ENCODE data around the gene CACNA2D3. TPM values are rescaled to one million over a fixed set of nuclear protein-coding genes. Genes with fewer than 3 reads are reported as not detected.
"Not testable (repeated sequence)": the region's sequence is repeated elsewhere in the genome, so short reads cannot be mapped to it uniquely, and the experiment has no call there.

Gene CACNA2D3
- total RNA-seq, 8 experiments from 2014 or later = 0.49 to 20.7 (median 9.7) TPM; not detected in 1

GRCh38 chr3:54628888-54629441 is 506.6 kb downstream of the CACNA2D3 start:
- in situ Hi-C loops (cut with MboI; ENCODE audit: low pct_unique_long_range_greater_than_20kb in 2 of 9, low sequenced_read_pairs in 9 of 9, unreplicated experiment in 9 of 9) = no loop called here
- WGBS, 10 experiments = 40 to 94% (median 81%) methylated on average over 1 to 3 of the region's 3 CpGs; no CpG with 5 or more reads in 4 of the 10 experiments
- Histone ChIP-seq H3K4me1 (replicated peaks in 1 of 2) (peaks cover 8 to 14% of the 10 kb centered on the region in 2 donors), H3K4me3 (no peak overlapping the region), H3K27ac (no peak overlapping the region)
- no peak for ATAC-seq (replicated peaks in 6 of 8)

- in situ Hi-C loops (cut with MboI; ENCODE audit: low pct_unique_long_range_greater_than_20kb in 2 of 9, low sequenced_read_pairs in 9 of 9, unreplicated experiment in 9 of 9) = no loop called here
- no peak for ATAC-seq (replicated peaks in 6 of 8)
- 0 to 100% (median 67%) methylated on average over 1 to 6 of the region's 6 CpGs; no CpG with 5 or more reads in 1 of the 10 experiments for WGBS, 10 experiments
- Histone ChIP-seq H3K4me1 (replicated peaks in 1 of 2) (peaks cover 8 to 14% of the 10 kb centered on the region in 2 donors), H3K27ac (no peak overlapping the region), H3K4me3 (no peak overlapping the region)
These were observed 507.8 kb downstream of the CACNA2D3 start for GRCh38 chr3:54630101-54630623.

GRCh38 chr3:54631001-54631400 is 508.6 kb downstream of the CACNA2D3 start:
- ATAC-seq (replicated peaks in 6 of 8); in situ Hi-C loops (cut with MboI; ENCODE audit: low pct_unique_long_range_greater_than_20kb in 2 of 9, low sequenced_read_pairs in 9 of 9, unreplicated experiment in 9 of 9); H3K4me3 ChIP-seq; H3K27ac ChIP-seq: not testable (repeated sequence)
- H3K4me1 ChIP-seq (replicated peaks in 1 of 2) = peaks cover 8 to 17% of the 10 kb centered on the region in 2 donors
- 67 to 100% (median 95%) methylated on average over 1 to 4 of the region's 6 CpGs; no CpG with 5 or more reads in 3 of the 10 experiments for WGBS, 10 experiments

GRCh38 chr3:54631516-54632325 is 509.4 kb downstream of the CACNA2D3 start:
- Histone ChIP-seq H3K27ac (no peak overlapping the region), H3K4me3 (no peak overlapping the region), H3K4me1 (replicated peaks in 1 of 2) (peaks cover 8 to 23% of the 10 kb centered on the region in 2 donors)
- ATAC-seq (replicated peaks in 6 of 8) = peak in 7 of 8 experiments; percentile 35 to 86 (median 65)
- in situ Hi-C loops (cut with MboI; ENCODE audit: low pct_unique_long_range_greater_than_20kb in 2 of 9, low sequenced_read_pairs in 9 of 9, unreplicated experiment in 9 of 9) = no loop called here
- WGBS, 10 experiments = 11 to 86% (median 45%) methylated on average over 1 to 6 of the region's 6 CpGs

GRCh38 chr3:54632326-54632665 is 509.9 kb downstream of the CACNA2D3 start:
- ATAC-seq (replicated peaks in 6 of 8) = no peak
- in situ Hi-C loops (cut with MboI; ENCODE audit: low pct_unique_long_range_greater_than_20kb in 2 of 9, low sequenced_read_pairs in 9 of 9, unreplicated experiment in 9 of 9) = no loop called here
- Histone ChIP-seq H3K4me1 (replicated peaks in 1 of 2) (peaks cover 8 to 23% of the 10 kb centered on the region in 2 donors), H3K27ac (no peak overlapping the region), H3K4me3 (no peak overlapping the region)
- 20 to 100% (median 71%) methylated on average over 1 of the region's 1 CpG; no CpG with 5 or more reads in 2 of the 10 experiments for WGBS, 10 experiments

- Histone ChIP-seq H3K4me1 (replicated peaks in 1 of 2) (peaks cover 8 to 23% of the 10 kb centered on the region in 2 donors), H3K4me3 (no peak overlapping the region), H3K27ac (no peak overlapping the region)
- ATAC-seq (replicated peaks in 6 of 8) = no peak
- 20 to 100% (median 95%) methylated on average over 1 to 6 of the region's 6 CpGs; no CpG with 5 or more reads in 3 of the 10 experiments for WGBS, 10 experiments
- in situ Hi-C loops (cut with MboI; ENCODE audit: low pct_unique_long_range_greater_than_20kb in 2 of 9, low sequenced_read_pairs in 9 of 9, unreplicated experiment in 9 of 9) = no loop called here
These were observed 510.5 kb downstream of the CACNA2D3 start for GRCh38 chr3:54632834-54633233.

- no peak overlapping the region for H3K27ac ChIP-seq
- WGBS, 10 experiments = 25 to 100% (median 80%) methylated on average over 1 to 10 of the region's 10 CpGs; no CpG with 5 or more reads in 1 of the 10 experiments
- no peak overlapping the region for H3K4me3 ChIP-seq
- in situ Hi-C loops (cut with MboI; ENCODE audit: low pct_unique_long_range_greater_than_20kb in 2 of 9, low sequenced_read_pairs in 9 of 9, unreplicated experiment in 9 of 9) = no loop called here
- no peak for ATAC-seq (replicated peaks in 6 of 8)
- H3K4me1 ChIP-seq (replicated peaks in 1 of 2) = peaks cover 8 to 23% of the 10 kb centered on the region in 2 donors
These were observed 511.2 kb downstream of the CACNA2D3 start for GRCh38 chr3:54633444-54634121.

GRCh38 chr3:54634122-54634469 is 511.7 kb downstream of the CACNA2D3 start:
- 29 to 100% (median 80%) methylated on average over 1 to 3 of the region's 3 CpGs; no CpG with 5 or more reads in 1 of the 10 experiments for WGBS, 10 experiments
- in situ Hi-C loops (cut with MboI; ENCODE audit: low pct_unique_long_range_greater_than_20kb in 2 of 9, low sequenced_read_pairs in 9 of 9, unreplicated experiment in 9 of 9) = no loop called here

GRCh38 chr3:54639790-54640372 is 517.5 kb downstream of the CACNA2D3 start:
- 40 to 80% (median 52%) methylated on average over 1 to 2 of the region's 12 CpGs; no CpG with 5 or more reads in 6 of the 10 experiments for WGBS, 10 experiments
- H3K27ac ChIP-seq; in situ Hi-C loops (cut with MboI; ENCODE audit: low pct_unique_long_range_greater_than_20kb in 2 of 9, low sequenced_read_pairs in 9 of 9, unreplicated experiment in 9 of 9); H3K4me3 ChIP-seq: not testable (repeated sequence)
- ATAC-seq (replicated peaks in 6 of 8) = peak in 1 of 8 experiments; percentile 17
- H3K4me1 ChIP-seq (replicated peaks in 1 of 2) = peaks cover 10 to 27% of the 10 kb centered on the region in 2 donors

More at GRCh38 chr3:54634122-54634469, 511.7 kb downstream of the CACNA2D3 start:
- peaks cover 8 to 23% of the 10 kb centered on the region in 2 donors for H3K4me1 ChIP-seq (replicated peaks in 1 of 2)
- no peak overlapping the region for H3K27ac ChIP-seq
- H3K4me3 ChIP-seq = no peak overlapping the region
- no peak for ATAC-seq (replicated peaks in 6 of 8)

GRCh38 chr3:54641226-54642014 is 519.1 kb downstream of the CACNA2D3 start:
- ATAC-seq (replicated peaks in 6 of 8) = peak in 3 of 8 experiments; percentile 36 to 45 (median 39)
- H3K4me3 ChIP-seq = no peak overlapping the region
- in situ Hi-C loops (cut with MboI; ENCODE audit: low pct_unique_long_range_greater_than_20kb in 2 of 9, low sequenced_read_pairs in 9 of 9, unreplicated experiment in 9 of 9) = no loop called here
- H3K27ac ChIP-seq = no peak overlapping the region
- peaks cover 10 to 21% of the 10 kb centered on the region in 2 donors for H3K4me1 ChIP-seq (replicated peaks in 1 of 2)
- WGBS, 10 experiments = 20 to 83% (median 63%) methylated on average over 1 to 2 of the region's 2 CpGs; no CpG with 5 or more reads in 1 of the 10 experiments

- ATAC-seq (replicated peaks in 6 of 8) = no peak
- no peak overlapping the region for H3K27ac ChIP-seq
- WGBS, 10 experiments = 52 to 100% (median 93%) methylated on average over 2 to 6 of the region's 6 CpGs; no CpG with 5 or more reads in 1 of the 10 experiments
These were observed 519.8 kb downstream of the CACNA2D3 start for GRCh38 chr3:54642147-54642546.

GRCh38 chr3:54647721-54648120 is 525.4 kb downstream of the CACNA2D3 start:
- in situ Hi-C loops (cut with MboI; ENCODE audit: low pct_unique_long_range_greater_than_20kb in 2 of 9, low sequenced_read_pairs in 9 of 9, unreplicated experiment in 9 of 9) = no loop called here
- Histone ChIP-seq H3K4me3 (no peak overlapping the region), H3K27ac (no peak overlapping the region), H3K4me1 (replicated peaks in 1 of 2) (no peaks in the 10 kb centered on the region)
- ATAC-seq (replicated peaks in 6 of 8) = no peak

More at GRCh38 chr3:54642147-54642546, 519.8 kb downstream of the CACNA2D3 start:
- in situ Hi-C loops (cut with MboI; ENCODE audit: low pct_unique_long_range_greater_than_20kb in 2 of 9, low sequenced_read_pairs in 9 of 9, unreplicated experiment in 9 of 9) = no loop called here
- Histone ChIP-seq H3K4me3 (no peak overlapping the region), H3K4me1 (replicated peaks in 1 of 2) (peaks cover 10 to 19% of the 10 kb centered on the region in 2 donors)

All from motor neuron (in vitro differentiated cells).